Stimulated activated CD8-positive, alpha-beta memory T cell treated with anti-CD3 and anti-CD28 coated beads, Interleukin-15, amount 100 ng/mL, for 1 hour (primary cell): ENCODE data around the gene CDHR2.
"Not testable (repeated sequence)": the region's sequence is repeated elsewhere in the genome, so short reads cannot be mapped to it uniquely, and the experiment has no call there.

Source experiments
- DNase-seq: peaks from one replicate; pipeline ENCODE4 v3.0.0-alpha.2; 2020; ENCODE audit warnings: low read depth

Gene CDHR2

GRCh38 chr5:176542135-176542595, 7.0 kb upstream of the CDHR2 start:
- DNase-seq = peak; percentile 43

- DNase-seq = no peak
Observed at GRCh38 chr5:176542596-176543427, 6.3 kb upstream of the CDHR2 start.

GRCh38 chr5:176543428-176544182, 5.5 kb upstream of the CDHR2 start:
- no peak for DNase-seq

GRCh38 chr5:176545388-176545736, 3.8 kb upstream of the CDHR2 start:
- DNase-seq = no peak

GRCh38 chr5:176545737-176546509, 3.2 kb upstream of the CDHR2 start:
- no peak for DNase-seq

- no peak for DNase-seq
Observed at GRCh38 chr5:176547802-176548201, 1.3 kb upstream of the CDHR2 start.

GRCh38 chr5:176549871-176550270, 729 bp downstream of the CDHR2 start:
- DNase-seq = no peak

- DNase-seq = no peak
Observed at GRCh38 chr5:176550275-176550831, 1.2 kb downstream of the CDHR2 start.

GRCh38 chr5:176550937-176551336, 1.8 kb downstream of the CDHR2 start:
- DNase-seq = not testable (repeated sequence)

- no peak for DNase-seq
Observed at GRCh38 chr5:176552332-176552869, 3.3 kb downstream of the CDHR2 start.

GRCh38 chr5:176553260-176554085, 4.3 kb downstream of the CDHR2 start:
- DNase-seq = no peak

- no peak for DNase-seq
Observed at GRCh38 chr5:176557846-176558245, 8.7 kb downstream of the CDHR2 start.

GRCh38 chr5:176559683-176560082, 10.5 kb downstream of the CDHR2 start:
- DNase-seq = no peak

GRCh38 chr5:176560364-176560763, 11.2 kb downstream of the CDHR2 start:
- no peak for DNase-seq

GRCh38 chr5:176561259-176561658, 12.1 kb downstream of the CDHR2 start:
- DNase-seq = no peak

GRCh38 chr5:176562189-176562588, 13.0 kb downstream of the CDHR2 start:
- DNase-seq = no peak

GRCh38 chr5:176564002-176564401, 14.9 kb downstream of the CDHR2 start:
- DNase-seq = no peak

GRCh38 chr5:176565760-176566288, 16.7 kb downstream of the CDHR2 start:
- no peak for DNase-seq

- DNase-seq = no peak
Observed at GRCh38 chr5:176568657-176569056, 19.5 kb downstream of the CDHR2 start.

GRCh38 chr5:176570044-176570443, 20.9 kb downstream of the CDHR2 start:
- no peak for DNase-seq
